Ishikawa (cell line): ENCODE data around the gene JUNB.

Experiments
- EP300 ChIP-seq: IDR thresholded peaks from 2 replicates; pipeline ENCODE4 v1.6.1; 2012; ENCODE audit warnings: borderline replicate concordance
- RAD21 ChIP-seq: IDR thresholded peaks from 2 replicates; pipeline ENCODE4 v1.6.1; 2012; ENCODE audit warnings: low read depth
- REST ChIP-seq: IDR thresholded peaks from 2 replicates; pipeline ENCODE4 v1.6.1; 2012; ENCODE audit warnings: low read depth, mild to moderate bottlenecking
- TAF1 ChIP-seq: IDR thresholded peaks from 2 replicates; pipeline ENCODE4 v1.6.1; 2012; ENCODE audit warnings: low read depth, mild to moderate bottlenecking
- TCF12 ChIP-seq: IDR thresholded peaks from 2 replicates; pipeline ENCODE4 v1.6.1; 2012; ENCODE audit warnings: low read depth
- TEAD4 ChIP-seq: IDR thresholded peaks from 2 replicates; pipeline ENCODE4 v1.6.1; 2012

DNA sequence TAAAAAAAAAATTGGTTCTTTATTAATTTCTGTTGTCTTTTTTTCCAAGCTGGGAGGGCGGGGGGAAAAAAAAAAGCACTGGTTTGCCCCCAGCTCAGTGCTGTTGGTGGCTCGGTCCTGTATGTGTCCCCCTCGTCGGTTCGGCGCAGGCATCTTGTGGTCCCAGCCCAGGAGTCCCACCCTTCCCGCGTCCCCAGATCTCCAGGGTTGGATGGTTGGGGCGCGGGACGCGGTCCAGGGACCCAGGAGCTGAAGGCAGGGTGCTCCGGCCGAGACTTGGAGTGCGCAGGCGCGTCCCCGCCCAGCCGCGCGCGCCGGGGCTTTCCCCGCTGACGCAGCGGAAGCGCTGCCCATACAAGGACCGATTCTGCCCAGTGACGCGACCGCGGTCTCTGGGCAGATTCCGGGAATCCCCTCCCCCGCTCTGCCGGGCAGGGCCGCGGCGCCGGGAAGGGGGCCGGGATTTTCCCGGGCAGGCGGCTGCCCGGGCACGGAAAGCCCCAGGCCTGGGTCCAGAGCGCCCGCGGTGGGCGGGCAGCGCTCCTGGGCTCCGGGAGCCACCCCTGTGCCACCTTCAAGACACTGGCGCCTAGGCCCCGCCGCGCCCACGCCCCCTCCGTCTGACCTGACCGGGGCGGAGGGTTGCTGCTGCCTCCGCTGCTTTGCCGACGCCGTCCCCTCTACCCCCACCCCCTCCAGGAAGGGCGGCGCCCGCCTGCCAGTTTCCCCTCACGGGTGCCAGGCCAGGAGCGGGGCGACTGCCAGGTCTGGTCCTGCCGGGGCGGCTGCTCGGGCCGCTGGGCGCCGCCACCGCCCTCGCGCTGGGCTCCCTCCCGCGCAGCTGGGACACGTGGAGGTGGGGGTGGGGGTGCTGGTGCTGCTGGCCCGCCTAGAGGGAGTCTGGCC is 2.3 kb downstream of the JUNB start:
- TF ChIP-seq TEAD4 (peak; percentile 71), EP300 (peak; percentile 44; the same call in 1 of the 2 replicates), REST (no peak; the same call in 1 of the 2 replicates), TAF1 (peak; percentile 65; the same call in 1 of the 2 replicates), RAD21 (0 out of 2 replicates have a peak, but pooled peaks have one; percentile 7), TCF12 (peak; percentile 70; the same call in 1 of the 2 replicates)
